Fibroblast of peridontal ligament (primary cell): ENCODE measurements around the gene KCNJ14.

Experiments
- DNase-seq: peaks from one replicate; pipeline ENCODE4 v3.0.0-alpha.2; 2010; ENCODE audit errors: extremely low read depth

The KCNJ14 gene

DNA sequence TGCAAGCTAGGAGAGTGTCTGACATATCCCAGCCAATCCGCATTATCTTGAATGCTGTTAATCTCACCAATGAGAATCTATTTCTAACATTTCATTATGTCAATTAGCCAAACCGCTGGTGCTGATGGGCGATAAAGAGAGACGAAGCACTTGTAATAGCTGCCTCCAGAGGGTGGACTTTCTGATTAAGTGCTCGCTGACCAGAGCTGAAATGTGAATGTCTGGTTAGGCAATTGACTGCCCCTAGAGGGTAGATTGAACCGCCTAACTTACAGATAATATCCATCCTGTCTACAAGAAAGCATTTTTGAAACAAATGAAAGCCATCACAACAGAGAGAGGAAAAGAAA lies 10.1 kb upstream of the KCNJ14 start:
- DNase-seq = peak; percentile 92

DNA sequence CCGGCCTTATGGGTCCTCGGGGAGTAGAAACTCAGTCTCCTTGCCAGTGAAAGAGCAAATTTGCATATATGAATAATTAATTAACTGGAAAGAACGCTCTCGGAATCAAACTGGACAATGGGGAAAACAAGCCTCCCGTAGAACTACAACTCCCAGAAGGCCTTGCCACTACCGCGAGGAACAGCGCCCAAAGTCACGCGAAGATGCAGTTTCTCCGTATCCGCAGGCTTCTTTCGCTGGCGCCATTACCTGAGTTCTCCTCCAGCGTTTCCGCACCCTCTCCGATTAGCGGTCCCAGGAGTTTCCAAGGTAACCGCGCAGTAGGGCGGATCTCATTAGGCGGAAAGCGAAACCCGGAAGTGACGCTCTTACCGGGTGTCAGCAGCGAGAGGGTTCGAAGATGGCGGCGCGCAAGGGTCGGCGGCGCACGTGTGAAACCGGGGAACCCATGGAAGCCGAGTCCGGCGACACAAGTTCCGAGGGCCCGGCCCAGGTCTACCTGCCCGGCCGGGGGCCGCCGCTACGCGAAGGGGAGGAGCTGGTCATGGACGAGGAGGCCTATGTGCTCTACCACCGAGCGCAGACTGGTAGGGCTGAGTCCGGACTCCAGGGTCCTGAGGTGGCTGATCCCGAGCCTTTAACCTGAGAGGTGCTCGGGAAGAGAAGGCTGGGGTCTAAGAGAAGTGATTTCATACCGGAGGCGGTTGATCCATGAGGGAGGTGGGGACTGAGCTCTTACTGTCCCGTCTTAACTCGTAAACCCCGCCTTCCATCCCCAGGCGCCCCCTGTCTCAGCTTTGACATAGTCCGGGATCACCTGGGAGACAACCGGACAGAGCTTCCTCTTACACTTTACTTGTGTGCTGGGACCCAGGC lies 9.5 kb upstream of the KCNJ14 start, which contains the start of gene GRWD1:
GRWD1 (plus strand) TSS at position 378 of the 876 bp plus-strand sequence; CDS start at position 401, 23 bp downstream.
- DNase-seq = peak; percentile 93

DNA sequence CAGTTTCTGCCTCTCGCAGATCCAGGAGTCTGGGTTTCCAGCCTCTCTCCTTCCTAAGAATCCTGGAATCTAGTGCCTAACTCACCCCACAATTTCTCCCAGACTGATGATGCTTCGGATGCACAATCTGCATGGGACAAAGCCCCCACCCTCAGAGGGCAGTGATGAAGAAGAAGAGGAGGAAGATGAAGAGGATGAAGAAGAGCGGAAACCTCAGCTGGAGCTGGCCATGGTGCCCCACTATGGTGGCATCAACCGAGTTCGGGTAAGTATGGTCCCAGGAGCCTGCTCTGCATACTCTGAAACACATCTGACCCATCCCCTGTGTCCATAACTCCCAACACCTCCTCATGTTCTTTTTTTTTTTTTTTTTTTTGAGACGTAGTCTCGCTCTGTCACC lies 8.8 kb upstream of the KCNJ14 start:
- DNase-seq = no peak

DNA sequence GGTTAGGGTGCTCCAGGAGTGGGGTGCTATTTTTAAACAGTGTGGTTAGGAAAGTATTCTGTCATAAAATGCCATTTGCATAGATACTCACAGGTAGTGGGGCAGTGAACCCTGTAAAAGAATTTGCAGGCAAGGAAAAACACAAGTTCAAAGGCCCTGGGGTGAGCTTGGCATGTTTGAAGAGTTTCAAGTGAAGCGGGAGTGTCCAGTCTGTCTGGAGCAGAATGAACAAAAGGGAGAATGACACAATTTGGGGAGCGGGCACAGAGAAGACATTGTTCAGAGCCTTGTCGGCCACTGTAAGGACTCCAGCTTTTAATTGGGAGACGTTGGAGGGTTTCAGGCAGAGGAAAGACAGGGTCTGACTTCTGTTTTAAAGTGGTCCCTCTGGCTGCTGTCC lies 6.8 kb upstream of the KCNJ14 start:
- DNase-seq = no peak

DNA sequence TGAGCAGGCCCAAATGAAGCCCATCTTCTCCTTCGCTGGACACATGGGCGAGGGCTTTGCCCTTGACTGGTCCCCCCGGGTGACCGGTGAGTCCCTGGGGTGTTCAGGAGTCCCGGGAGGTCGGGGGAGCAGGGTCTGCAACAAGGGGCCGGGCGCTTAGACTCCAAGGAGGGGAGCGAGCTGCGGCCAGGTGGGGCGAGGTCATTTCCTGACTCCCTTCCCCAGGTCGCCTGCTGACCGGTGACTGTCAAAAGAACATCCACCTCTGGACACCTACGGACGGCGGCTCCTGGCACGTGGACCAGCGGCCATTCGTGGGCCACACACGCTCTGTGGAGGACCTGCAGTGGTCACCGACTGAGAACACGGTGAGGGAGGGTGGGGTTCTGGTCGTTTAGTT lies 4.9 kb upstream of the KCNJ14 start:
- DNase-seq = no peak

DNA sequence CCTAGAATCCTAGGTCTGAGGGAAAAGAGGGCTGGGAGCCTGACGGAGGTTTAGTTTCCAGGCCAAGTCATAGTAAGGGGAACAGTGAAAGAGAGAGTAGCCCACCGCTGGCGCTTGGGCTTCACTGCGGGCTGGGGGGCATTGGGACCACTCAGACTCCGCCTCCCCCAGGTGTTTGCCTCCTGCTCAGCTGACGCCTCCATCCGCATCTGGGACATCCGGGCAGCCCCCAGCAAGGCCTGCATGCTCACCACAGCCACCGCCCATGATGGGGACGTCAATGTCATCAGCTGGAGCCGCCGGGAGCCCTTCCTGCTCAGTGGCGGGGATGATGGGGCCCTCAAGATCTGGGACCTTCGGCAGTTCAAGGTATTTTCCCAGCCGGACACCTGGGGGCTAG lies 4.5 kb upstream of the KCNJ14 start:
- DNase-seq = no peak

DNA sequence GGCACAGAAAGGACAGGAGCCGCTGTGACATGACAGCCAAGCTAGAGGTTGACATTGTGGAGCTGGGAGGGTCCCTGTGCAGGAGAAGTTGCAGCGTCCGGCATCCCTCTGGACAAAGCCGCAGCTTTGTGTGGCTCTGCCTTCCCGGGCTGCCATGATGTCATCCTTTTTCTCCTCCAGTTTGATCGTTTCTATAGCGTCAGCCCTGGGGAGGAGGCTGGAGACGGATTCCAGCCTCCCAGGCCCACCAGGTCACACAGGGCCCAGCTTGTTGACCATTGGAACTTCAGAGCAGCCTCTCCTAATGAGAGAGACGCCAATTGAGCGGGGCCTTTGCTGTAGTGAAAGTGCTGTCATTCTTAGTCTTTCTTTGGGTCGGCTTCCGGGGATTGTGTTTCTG lies 3.8 kb upstream of the KCNJ14 start:
- DNase-seq = no peak

DNA sequence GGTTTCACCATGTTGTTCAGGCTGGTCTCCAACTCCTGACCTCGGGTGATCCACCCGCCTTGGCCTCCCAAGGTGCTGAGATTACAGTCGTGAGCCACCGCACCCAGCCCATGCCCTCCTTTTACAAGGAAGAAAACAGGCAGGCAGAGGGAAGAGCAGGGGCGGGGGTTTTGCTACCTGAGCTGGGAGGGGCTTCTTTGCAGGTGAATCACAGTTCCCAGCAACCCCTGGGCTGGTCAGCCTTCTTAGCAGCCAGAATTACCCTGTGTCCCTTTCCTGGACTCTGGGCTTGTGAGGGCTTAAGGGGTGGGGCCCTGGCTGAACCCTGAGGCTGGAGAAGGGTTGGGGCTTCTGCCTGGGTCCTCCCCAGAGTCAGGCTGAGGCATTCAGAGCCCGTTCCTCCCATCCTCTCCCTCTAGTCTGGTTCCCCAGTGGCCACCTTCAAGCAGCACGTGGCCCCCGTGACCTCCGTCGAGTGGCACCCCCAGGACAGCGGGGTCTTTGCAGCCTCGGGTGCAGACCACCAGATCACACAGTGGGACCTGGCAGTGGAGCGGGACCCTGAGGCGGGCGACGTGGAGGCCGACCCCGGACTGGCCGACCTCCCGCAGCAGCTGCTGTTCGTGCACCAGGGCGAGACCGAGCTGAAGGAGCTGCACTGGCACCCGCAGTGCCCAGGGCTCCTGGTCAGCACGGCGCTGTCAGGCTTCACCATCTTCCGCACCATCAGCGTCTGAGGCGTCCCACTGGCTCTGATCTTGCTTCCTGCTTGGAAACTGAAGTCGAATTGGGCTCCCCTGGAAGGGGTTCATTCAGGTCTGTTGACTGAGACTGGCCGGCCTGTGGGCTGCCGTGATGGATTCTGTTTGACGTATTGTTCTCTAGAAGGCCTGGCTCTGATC lies 2.8 kb upstream of the KCNJ14 start:
- DNase-seq = no peak

DNA sequence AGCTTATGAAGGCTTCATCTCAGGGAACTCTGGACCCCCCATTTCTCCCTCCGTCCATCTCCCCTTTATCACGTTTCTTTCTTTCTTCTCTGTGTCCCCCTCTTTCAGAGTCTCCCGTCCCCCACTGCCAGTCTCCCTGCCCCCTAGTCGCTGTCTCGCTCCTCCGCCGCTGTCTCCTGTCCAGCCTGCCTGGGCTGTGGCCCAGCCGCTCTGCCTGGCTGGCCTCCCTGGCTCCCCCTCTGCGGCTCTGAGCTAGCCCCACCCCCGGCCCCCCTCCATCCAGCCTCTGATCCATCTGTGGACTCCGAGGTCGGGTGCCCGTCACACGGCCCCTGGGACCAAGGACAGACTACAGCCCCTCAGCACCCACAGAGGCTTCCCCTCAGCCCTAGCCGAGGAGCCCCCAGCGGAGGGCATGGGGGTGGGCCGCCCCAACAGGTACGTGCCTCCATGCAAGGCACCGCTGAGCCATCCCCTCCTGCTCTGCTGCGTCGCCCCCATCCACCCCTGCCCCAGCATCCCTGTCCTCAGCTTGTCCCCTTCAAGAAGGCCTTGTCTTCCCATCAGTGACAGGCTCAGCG lies 1.1 kb upstream of the KCNJ14 start:
- DNase-seq = no peak

DNA sequence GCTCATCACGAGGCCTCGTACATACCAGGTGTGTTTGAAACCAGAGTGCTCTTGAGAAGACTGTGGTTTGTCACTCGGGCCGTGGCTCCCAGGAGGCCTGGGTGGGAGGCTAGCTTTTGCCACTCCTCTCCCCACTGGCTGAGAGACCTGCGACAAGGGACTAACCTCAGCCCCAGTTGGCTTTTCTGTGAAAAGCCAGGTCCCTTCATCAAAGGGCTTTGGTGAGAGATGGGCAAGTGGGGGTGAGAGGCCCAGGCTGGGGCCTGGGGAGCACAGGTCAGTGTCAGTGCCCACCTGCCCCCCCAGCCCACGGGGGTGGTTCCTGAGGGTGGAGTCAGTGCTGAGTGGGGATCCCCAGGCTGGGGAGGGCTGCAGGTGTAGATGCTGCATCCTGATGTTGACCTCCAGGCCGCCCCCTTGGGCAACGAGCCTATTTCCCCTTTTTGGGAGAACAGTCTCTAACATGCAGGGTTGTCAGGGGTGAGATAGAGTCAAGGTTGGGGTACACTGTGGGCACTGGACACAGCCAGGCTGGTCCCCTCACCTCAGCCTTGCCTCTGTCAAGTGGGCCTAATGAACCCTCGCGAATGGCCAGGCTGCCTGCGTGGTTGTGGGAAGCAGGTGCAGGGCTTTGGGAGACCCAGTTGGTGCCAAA lies 661 bp downstream of the KCNJ14 start:
- no peak for DNase-seq

DNA sequence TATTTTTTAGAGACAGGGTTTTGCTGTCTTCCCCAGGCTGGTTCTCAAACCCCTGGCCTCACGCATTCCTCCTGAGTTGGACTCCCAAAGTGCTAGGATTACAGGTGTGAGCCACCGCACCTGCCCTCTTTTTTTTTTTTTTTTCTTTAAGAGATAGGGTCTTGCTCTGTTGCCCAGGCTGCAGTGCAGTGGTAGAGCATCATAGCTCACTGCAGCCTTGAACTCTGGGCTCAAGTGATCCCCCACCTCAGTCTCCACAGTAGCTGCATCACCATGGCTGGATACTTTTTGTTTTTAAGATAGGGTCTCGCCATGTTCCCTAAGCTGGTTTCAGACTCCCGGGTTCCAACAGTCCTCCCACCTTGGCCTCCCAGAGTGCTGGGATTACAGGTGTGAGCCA lies 1.5 kb downstream of the KCNJ14 start:
- no peak for DNase-seq

DNA sequence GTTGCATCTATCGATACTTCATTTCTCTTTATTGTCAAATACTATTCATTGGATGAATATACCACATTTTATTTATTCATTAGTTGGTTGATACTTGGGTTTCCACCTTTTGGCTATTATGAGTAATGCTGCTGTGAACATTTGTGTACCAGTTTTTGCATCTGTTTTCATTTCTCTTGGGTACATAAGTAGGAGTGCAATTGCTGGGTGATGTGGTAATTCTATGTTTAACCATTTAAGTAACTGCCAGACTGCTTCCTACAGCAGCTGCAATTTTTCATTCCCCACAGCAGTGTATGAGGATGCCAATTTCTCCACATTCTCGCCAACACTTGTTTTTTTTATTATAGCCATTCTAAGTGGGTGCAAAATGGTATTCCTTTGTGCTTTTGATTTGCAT lies 2.6 kb downstream of the KCNJ14 start:
- DNase-seq = peak; percentile 48

DNA sequence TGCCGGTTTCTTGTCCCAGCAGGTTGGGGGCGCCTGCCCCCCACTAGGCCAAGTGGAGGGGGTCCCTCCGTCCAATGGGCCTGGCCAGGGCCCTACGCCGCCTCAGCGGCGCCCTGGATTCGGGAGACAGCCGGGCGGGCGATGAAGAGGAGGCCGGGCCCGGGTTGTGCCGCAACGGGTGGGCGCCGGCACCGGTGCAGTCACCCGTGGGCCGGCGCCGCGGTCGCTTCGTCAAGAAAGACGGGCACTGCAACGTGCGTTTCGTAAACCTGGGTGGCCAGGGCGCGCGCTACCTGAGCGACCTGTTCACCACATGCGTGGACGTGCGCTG lies 6.2 kb downstream of the KCNJ14 start:
- no peak for DNase-seq

DNA sequence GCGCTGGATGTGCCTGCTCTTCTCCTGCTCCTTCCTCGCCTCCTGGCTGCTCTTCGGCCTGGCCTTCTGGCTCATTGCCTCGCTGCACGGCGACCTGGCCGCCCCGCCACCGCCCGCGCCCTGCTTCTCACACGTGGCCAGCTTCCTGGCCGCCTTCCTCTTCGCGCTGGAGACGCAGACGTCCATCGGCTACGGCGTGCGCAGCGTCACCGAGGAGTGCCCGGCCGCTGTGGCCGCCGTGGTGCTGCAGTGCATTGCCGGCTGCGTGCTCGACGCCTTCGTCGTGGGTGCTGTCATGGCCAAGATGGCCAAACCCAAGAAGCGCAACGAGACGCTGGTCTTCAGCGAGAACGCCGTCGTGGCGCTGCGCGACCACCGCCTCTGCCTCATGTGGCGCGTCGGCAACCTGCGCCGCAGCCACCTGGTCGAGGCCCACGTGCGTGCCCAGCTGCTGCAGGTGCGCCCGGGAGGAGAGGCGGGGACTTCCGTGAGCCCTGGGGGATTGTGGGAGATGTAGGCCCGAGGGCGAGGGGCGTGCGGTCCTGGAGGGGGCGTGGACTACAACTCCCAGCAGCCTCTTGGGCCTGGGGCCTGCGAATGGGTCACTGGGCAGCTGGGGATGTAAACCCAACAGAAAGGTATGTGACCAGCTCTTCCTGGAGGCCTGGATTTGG lies 6.7 kb downstream of the KCNJ14 start:
- DNase-seq = no peak

DNA sequence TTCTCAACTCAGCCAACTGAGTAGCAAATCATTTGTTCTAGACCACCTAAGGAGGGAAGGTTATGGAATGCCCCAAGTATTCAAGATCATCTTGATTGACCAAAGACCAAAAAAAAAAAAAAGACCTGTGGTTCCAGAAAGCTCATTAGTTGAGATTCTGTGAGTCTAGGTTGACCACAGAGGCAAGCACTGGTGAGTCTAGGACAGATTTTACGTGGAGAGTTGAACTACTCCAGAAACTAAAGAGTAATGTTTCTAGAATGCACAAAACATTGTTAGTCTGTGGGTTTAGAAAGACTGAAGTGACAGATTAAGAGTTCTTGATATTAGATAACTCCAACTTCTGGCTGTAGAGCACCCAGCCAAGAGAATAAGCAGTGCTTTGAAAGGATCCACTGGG lies 9.8 kb downstream of the KCNJ14 start:
- DNase-seq = no peak

DNA sequence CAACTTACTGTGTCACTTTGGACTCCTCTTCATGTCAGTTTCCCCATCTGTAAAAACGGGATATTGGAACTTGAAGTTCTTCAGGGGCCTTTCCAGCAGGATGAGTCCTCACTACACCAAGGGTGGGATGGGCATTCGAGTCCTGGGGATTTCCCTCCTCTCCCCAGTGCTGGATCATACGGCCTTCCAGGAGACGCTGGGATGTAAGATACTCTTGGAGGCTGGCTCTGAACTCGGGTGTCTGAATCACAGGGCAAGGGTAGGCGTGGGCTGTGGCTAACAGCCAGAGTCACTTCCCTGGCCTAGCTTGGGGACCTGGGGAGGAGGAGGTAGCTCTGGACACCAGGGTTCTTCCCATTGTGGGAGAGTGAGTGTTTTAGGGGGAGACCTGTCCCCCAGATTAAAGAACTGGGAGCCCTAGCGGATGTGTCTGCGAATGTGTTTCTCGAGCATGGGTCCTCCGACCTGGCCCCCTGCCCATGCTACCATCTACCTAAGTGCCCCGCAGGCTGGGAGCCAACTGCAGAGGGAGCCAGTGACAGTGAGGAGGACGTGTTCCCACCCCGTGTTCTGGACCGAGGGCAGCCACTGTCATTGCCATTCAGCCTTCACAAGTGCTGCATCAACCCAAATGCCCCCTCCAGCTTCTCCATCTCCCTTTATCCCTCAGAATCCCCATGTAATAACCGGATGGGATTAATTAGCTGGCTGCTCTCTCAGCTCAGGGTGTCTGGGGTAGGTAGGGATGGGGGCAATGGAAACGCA lies 11.4 kb downstream of the KCNJ14 start:
- DNase-seq = peak; percentile 36

DNA sequence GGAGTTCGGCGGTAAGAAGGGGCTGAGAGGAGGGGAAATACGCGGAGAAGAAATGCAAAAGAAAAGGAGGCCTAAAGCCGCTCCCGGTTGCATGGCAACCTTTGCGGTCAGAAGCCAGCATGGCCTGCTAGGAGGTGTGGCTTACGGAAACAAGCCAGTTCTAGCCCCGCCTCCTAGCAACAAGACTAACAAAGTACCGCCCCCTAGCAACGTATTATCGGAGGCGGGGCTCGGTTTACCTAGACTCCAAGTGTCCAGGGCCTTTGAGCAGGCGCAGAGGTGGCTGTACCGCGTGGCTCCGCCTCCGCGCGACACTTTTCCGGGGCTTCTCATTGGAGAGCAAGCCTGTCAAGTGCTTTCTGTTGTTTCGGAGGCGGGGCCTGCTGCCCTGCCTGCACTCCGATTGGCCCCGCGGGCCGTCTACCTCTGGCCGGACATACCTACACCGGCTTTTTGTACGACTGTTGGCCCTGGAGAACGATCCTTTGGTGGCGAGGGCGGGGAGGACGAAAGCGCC lies 13.5 kb downstream of the KCNJ14 start:
- DNase-seq = peak; percentile 100

DNA sequence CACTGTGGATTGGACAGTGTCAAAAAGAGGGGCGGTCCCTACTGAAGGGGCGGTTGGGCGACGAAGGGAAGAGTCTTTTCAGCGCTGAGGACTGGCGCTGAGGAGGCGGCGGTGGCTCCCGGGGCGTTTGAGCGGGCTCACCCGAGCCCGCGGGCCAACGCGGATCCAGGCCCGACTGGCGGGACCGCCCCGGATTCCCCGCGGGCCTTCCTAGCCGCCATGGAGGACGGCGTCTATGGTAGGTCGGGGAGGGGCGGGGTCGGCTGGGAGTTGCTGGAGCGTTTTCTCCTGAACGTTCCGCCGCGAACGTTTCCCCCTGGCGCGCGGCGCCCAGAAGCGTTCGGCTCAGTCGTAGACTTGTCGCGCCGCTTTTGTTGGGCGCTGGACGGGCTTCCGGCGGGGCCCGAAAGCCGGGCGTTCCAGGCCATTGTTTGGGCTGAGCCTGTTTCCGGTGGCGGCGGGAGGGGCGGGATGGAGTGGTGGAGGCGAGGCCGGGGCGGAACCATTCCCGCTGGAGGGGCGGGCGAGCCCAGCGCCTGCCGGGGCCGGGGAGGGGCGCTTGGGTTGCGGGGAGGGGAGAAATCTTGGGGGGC lies 14.0 kb downstream of the KCNJ14 start, which contains the start of gene CYTH2:
CYTH2 (plus strand) TSS at position 81 of the 593 bp plus-strand sequence; CDS start at position 220, 139 bp downstream.
- peak; percentile 74 for DNase-seq

DNA sequence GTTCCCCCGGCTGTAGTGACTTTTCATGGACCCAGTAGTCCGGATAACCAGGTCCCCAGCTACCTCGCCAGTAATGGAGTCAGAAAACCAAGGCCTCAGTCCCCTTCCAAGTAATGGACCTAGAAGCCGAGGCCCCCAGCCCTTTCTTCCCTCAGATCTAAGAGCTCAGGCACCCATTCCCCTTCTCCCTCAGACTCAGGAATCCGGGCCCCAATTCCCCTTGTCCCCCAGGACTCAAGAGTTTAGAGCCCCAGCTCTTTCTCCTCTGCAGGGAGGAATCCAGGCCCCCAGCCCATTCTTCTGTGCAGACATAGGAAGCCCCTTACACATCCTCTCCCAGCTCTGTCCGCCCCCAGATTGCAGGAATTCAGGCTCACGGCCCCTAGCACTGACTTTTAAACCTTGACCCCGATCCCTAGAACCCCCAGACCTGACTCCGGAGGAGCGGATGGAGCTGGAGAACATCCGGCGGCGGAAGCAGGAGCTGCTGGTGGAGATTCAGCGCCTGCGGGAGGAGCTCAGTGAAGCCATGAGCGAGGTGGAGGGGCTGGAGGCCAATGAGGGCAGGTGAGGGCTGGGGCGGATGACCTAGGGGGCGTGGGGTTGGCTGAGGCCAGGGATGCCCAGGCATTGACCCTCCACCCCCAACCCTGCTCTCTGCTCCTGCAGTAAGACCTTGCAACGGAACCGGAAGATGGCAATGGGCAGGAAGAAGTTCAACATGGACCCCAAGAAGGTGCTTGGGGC lies 14.7 kb downstream of the KCNJ14 start:
- DNase-seq = no peak
